HFFc6 (cell line): ENCODE data around the gene MYRIP. TPM values are rescaled to one million over a fixed set of nuclear protein-coding genes. Genes with fewer than 3 reads are reported as not detected.

Experiments used
- DNase-seq: peaks from one replicate; pipeline ENCODE4 v3.0.0-alpha.2; 2018
- H3K27ac Mint-ChIP-seq: 2 replicates; pipeline ENCODE4 v1.8.0; 2020; ENCODE audit warnings: mild to moderate bottlenecking, mixed read lengths
- H3K27me3 Mint-ChIP-seq: 2 replicates; pipeline ENCODE4 v1.8.0; 2021; ENCODE audit warnings: mild to moderate bottlenecking, moderate library complexity, mixed read lengths; ENCODE audit not compliant: insufficient read depth
- H3K36me3 Mint-ChIP-seq: 2 replicates; pipeline ENCODE4 v1.8.0; 2021; ENCODE audit warnings: low read depth, mixed read lengths
- H3K4me1 Mint-ChIP-seq: 2 replicates; pipeline ENCODE4 v1.8.0; 2020; ENCODE audit warnings: low read depth, mixed read lengths
- H3K4me3 Mint-ChIP-seq: 2 replicates; pipeline ENCODE4 v1.8.0; 2020; ENCODE audit warnings: mild to moderate bottlenecking, moderate library complexity, mixed read lengths
- H3K9me3 Mint-ChIP-seq: 2 replicates; pipeline ENCODE4 v1.8.0; 2020; ENCODE audit warnings: mild to moderate bottlenecking, mixed read lengths
- total RNA-seq, 6 experiments: library from RNA; stranded (reverse); fragmentation: NEBNext Ultra II Directional; extraction: Animal tissue kit (Norgen Biotek cat#: 25700); gene quantifications; 2 replicates in 1 of 6; 3 replicates in 5 of 6; pipeline ENCODE4 v1.2.3, GENCODE V29; 2021
- TF ChIP-seq, protein P1 (sequence below): fragments of 200-600 bp; sonication (generic); IDR thresholded peaks from 2 replicates; pipeline ENCODE4 v1.5.0; 2021; ENCODE audit warnings: antibody characterized with exemption, mild to moderate bottlenecking

The MYRIP gene
- total RNA-seq, 6 experiments from 2014 or later, result 0.07 to 0.28 (median 0.13) TPM; not detected in 1

GRCh38 chr3:39806820-39807219 is 2.6 kb upstream of the MYRIP start:
- Mint-ChIP-seq H3K27me3 (peaks cover 18% of the 10 kb centered on the region), H3K9me3 (peaks cover 5% of the 10 kb centered on the region; the same call in 1 of the 2 replicates), H3K36me3 (no peaks in the 10 kb centered on the region), H3K4me3 (no peak overlapping the region), H3K4me1 (peaks cover 7% of the 10 kb centered on the region), H3K27ac (no peak overlapping the region)
- TF ChIP-seq, protein P1, sequence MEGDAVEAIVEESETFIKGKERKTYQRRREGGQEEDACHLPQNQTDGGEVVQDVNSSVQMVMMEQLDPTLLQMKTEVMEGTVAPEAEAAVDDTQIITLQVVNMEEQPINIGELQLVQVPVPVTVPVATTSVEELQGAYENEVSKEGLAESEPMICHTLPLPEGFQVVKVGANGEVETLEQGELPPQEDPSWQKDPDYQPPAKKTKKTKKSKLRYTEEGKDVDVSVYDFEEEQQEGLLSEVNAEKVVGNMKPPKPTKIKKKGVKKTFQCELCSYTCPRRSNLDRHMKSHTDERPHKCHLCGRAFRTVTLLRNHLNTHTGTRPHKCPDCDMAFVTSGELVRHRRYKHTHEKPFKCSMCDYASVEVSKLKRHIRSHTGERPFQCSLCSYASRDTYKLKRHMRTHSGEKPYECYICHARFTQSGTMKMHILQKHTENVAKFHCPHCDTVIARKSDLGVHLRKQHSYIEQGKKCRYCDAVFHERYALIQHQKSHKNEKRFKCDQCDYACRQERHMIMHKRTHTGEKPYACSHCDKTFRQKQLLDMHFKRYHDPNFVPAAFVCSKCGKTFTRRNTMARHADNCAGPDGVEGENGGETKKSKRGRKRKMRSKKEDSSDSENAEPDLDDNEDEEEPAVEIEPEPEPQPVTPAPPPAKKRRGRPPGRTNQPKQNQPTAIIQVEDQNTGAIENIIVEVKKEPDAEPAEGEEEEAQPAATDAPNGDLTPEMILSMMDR, result no peak
- DNase-seq, result no peak

GRCh38 chr3:39808467-39809180 is 785 bp upstream of the MYRIP start:
- no peak overlapping the region for H3K27ac Mint-ChIP-seq
- peaks cover 20% of the 10 kb centered on the region for H3K27me3 Mint-ChIP-seq
- H3K36me3 Mint-ChIP-seq, result no peaks in the 10 kb centered on the region
- no peak for DNase-seq
- TF ChIP-seq, protein P1, result no peak
- H3K4me1 Mint-ChIP-seq, result peaks cover 7% of the 10 kb centered on the region
- peak overlapping the region; percentile 64 for H3K4me3 Mint-ChIP-seq
- no peaks in the 10 kb centered on the region for H3K9me3 Mint-ChIP-seq

DNA sequence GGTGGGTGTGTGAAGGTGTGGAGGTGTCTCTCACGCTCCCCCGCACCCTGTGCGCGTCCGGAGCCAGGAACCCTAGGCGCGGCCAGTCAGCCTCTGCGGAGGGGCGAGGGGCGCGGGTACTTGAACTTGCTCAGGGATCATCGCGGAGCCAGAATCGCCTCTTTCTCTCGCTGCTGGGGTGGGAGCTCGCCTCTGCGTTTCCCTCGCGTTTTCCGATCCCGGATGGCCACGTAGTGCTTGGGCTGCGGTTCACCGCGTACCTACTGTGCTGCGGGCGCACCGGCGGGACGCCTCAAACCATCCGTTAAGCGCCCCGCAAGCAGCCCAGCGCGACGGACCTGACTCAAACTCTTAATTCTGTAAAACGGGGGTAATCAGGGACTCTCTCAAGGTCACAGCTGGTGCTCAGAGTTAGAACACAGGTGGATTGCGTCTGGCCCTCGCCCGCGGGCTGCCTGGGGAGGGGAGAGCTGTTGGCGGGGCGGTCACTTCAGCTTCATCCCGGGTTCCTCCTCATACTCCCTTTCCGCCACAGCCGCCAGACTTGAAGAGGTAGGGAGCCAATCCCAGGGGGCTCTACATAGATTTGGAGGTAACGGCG is 686 bp downstream of the MYRIP start:
- H3K4me1 Mint-ChIP-seq, result peaks cover 7% of the 10 kb centered on the region

GRCh38 chr3:39810647-39811161 is 1.3 kb downstream of the MYRIP start:
- H3K4me3 Mint-ChIP-seq, result no peak overlapping the region
- peaks cover 7% of the 10 kb centered on the region for H3K4me1 Mint-ChIP-seq
- TF ChIP-seq, protein P1, result no peak
- peaks cover 20% of the 10 kb centered on the region for H3K27me3 Mint-ChIP-seq
- no peak overlapping the region for H3K27ac Mint-ChIP-seq
- no peak for DNase-seq
- H3K36me3 Mint-ChIP-seq, result no peaks in the 10 kb centered on the region
- H3K9me3 Mint-ChIP-seq, result no peaks in the 10 kb centered on the region

More for the DNA sequence above, 686 bp downstream of the MYRIP start:
- TF ChIP-seq, protein P1, result no peak
- DNase-seq, result no peak
- Mint-ChIP-seq H3K9me3 (no peaks in the 10 kb centered on the region), H3K27me3 (peaks cover 20% of the 10 kb centered on the region), H3K27ac (no peak overlapping the region), H3K36me3 (no peaks in the 10 kb centered on the region), H3K4me3 (peak overlapping the region; percentile 7; the same call in 1 of the 2 replicates)

GRCh38 chr3:39811561-39811960 is 2.2 kb downstream of the MYRIP start:
- H3K36me3 Mint-ChIP-seq, result no peaks in the 10 kb centered on the region
- DNase-seq, result no peak
- peaks cover 7% of the 10 kb centered on the region for H3K4me1 Mint-ChIP-seq
- H3K4me3 Mint-ChIP-seq, result no peak overlapping the region
- H3K9me3 Mint-ChIP-seq, result no peaks in the 10 kb centered on the region
- no peak overlapping the region for H3K27ac Mint-ChIP-seq
- TF ChIP-seq, protein P1, result no peak
- peaks cover 20% of the 10 kb centered on the region for H3K27me3 Mint-ChIP-seq
